Stomach (tissue), 4 donors: ENCODE data around the gene KCNG4.

ENCODE experiments used
- EP300 ChIP-seq: sonication (generic); formaldehyde crosslinking; IDR thresholded peaks from one replicate; pipeline ENCODE4 v1.6.1; 2017; ENCODE audit warnings: antibody characterized with exemption
- POLR2A ChIP-seq, 4 donors: fragments of 450-650 bp; IDR thresholded peaks; one replicate each; pipeline ENCODE4 v1.6.1; 2016; ENCODE audit warnings: antibody characterized with exemption in 4 of 4, control low read depth in 2 of 4, mild to moderate bottlenecking in 1 of 4, moderate library complexity in 1 of 4
- POLR2AphosphoS5 ChIP-seq, 3 donors: sonication (generic); formaldehyde crosslinking; IDR thresholded peaks; one replicate each; pipeline ENCODE4 v1.6.1; 2016; ENCODE audit warnings: antibody characterized with exemption in 3 of 3
- TF ChIP-seq, protein P1 (sequence below), 7 experiments: fragments of 450-650 bp in 4 of 7; fragments of 200-600 bp in 3 of 7; sonication (generic) in 3 of 7; IDR thresholded peaks; one replicate each; pipeline ENCODE4 v1.5.1; 2016 to 2019; ENCODE audit warnings: antibody characterized with exemption in 7 of 7, control low read depth in 2 of 7, mild to moderate bottlenecking in 1 of 7

- TF ChIP-seq, protein P1, sequence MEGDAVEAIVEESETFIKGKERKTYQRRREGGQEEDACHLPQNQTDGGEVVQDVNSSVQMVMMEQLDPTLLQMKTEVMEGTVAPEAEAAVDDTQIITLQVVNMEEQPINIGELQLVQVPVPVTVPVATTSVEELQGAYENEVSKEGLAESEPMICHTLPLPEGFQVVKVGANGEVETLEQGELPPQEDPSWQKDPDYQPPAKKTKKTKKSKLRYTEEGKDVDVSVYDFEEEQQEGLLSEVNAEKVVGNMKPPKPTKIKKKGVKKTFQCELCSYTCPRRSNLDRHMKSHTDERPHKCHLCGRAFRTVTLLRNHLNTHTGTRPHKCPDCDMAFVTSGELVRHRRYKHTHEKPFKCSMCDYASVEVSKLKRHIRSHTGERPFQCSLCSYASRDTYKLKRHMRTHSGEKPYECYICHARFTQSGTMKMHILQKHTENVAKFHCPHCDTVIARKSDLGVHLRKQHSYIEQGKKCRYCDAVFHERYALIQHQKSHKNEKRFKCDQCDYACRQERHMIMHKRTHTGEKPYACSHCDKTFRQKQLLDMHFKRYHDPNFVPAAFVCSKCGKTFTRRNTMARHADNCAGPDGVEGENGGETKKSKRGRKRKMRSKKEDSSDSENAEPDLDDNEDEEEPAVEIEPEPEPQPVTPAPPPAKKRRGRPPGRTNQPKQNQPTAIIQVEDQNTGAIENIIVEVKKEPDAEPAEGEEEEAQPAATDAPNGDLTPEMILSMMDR (IDR thresholded peaks at IDR 0.05), result no peak
- TF ChIP-seq POLR2AphosphoS5 (IDR thresholded peaks at IDR 0.05), result no peak
- TF ChIP-seq POLR2A (IDR thresholded peaks at IDR 0.05), result no peak
- no peak for TF ChIP-seq EP300
Measured at GRCh38 chr16:84283314-84284153, 43.7 kb upstream of the KCNG4 start.
